GF-D8 (cell line): Measurements from ENCODE around the gene SLC5A5.

Experiments
- DNase-seq: peaks from one replicate; lab custom pipeline; 2025; lab: John Stamatoyannopoulos, UW

The SLC5A5 gene

GRCh38 chr19:17847538-17848366 is 24.0 kb upstream of the SLC5A5 start, which contains the start of gene JAK3:
Gene JAK3, minus strand, starts transcription at chr19:17847982. Its CDS starts 3,565 bp downstream, at chr19:17844417.
- no peak for DNase-seq

- no peak for DNase-seq
Observed at GRCh38 chr19:17848595-17849292, 23.0 kb upstream of the SLC5A5 start.

- no peak for DNase-seq
Observed at GRCh38 chr19:17854061-17854460, 17.7 kb upstream of the SLC5A5 start.

GRCh38 chr19:17855280-17856152 is 16.2 kb upstream of the SLC5A5 start:
- no peak for DNase-seq

GRCh38 chr19:17859533-17860330 is 12.0 kb upstream of the SLC5A5 start, which contains the start of gene RPL18A:
Gene RPL18A, plus strand, starts transcription at chr19:17859910. Its CDS starts 47 bp downstream, at chr19:17859957.
- DNase-seq, result peak; percentile 98

- DNase-seq, result no peak
Observed at GRCh38 chr19:17860331-17860992, 11.3 kb upstream of the SLC5A5 start.

GRCh38 chr19:17860993-17861360 is 10.8 kb upstream of the SLC5A5 start:
- no peak for DNase-seq

- DNase-seq, result no peak
Observed at GRCh38 chr19:17861542-17862402, 10.0 kb upstream of the SLC5A5 start.

GRCh38 chr19:17862711-17863519 is 8.8 kb upstream of the SLC5A5 start:
- DNase-seq, result no peak

GRCh38 chr19:17863520-17864182 is 8.1 kb upstream of the SLC5A5 start:
- no peak for DNase-seq

GRCh38 chr19:17865364-17866311 is 6.1 kb upstream of the SLC5A5 start:
- no peak for DNase-seq

GRCh38 chr19:17866312-17866963 is 5.3 kb upstream of the SLC5A5 start:
- DNase-seq, result no peak

- no peak for DNase-seq
Observed at GRCh38 chr19:17866964-17867486, 4.7 kb upstream of the SLC5A5 start.

- DNase-seq, result no peak
Observed at GRCh38 chr19:17868669-17869068, 3.1 kb upstream of the SLC5A5 start.

- no peak for DNase-seq
Observed at GRCh38 chr19:17869114-17869608, 2.6 kb upstream of the SLC5A5 start.
